AG20443 (cell line): ENCODE data around the gene ANO6.
"Not testable (repeated sequence)": the region's sequence is repeated elsewhere in the genome, so short reads cannot be mapped to it uniquely, and the experiment has no call there.

Experiments
- DNase-seq: peaks from one replicate; pipeline ENCODE4 v3.0.0; 2012; ENCODE audit warnings: low spot score, mixed read lengths

ANO6 gene

GRCh38 chr12:45236383-45236782, 20.5 kb downstream of the ANO6 start:
- not testable (repeated sequence) for DNase-seq

GRCh38 chr12:45242180-45242579, 26.3 kb downstream of the ANO6 start:
- no peak for DNase-seq

DNA sequence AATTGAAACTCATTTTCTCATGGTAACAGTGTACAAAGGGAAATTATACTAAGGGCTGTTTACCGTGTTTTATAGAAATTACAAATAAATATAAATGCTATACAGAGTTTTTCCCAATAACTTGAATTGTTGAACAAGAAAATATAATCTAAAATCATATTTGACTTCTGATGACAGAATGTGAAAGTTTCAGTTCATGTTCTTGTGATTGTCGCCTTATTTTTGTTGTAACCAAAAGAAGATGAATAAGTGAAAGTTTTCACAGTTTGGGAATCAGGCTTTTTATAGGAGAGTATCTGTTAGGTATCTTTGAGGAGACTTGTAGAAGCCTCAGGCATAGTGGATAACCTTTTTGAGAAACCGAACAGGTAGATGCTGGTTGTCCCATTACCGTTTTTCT, 28.1 kb downstream of the ANO6 start:
- DNase-seq, result no peak

GRCh38 chr12:45244561-45245343, 28.9 kb downstream of the ANO6 start:
- DNase-seq, result peak; percentile 70

- DNase-seq, result no peak
Measured at GRCh38 chr12:45246236-45246635, 30.3 kb downstream of the ANO6 start.

GRCh38 chr12:45247589-45247988, 31.7 kb downstream of the ANO6 start:
- DNase-seq, result no peak

- no peak for DNase-seq
Measured at GRCh38 chr12:45248095-45248494, 32.2 kb downstream of the ANO6 start.

GRCh38 chr12:45254254-45254653, 38.4 kb downstream of the ANO6 start:
- DNase-seq, result no peak

- no peak for DNase-seq
Measured at GRCh38 chr12:45256721-45257120, 40.8 kb downstream of the ANO6 start.

GRCh38 chr12:45257185-45257930, 41.5 kb downstream of the ANO6 start:
- DNase-seq, result no peak

- peak; percentile 50 for DNase-seq
Measured at GRCh38 chr12:45259675-45260074, 43.8 kb downstream of the ANO6 start.

- peak; percentile 16 for DNase-seq
Measured at GRCh38 chr12:45260104-45260815, 44.4 kb downstream of the ANO6 start.

- no peak for DNase-seq
Measured at GRCh38 chr12:45260854-45261253, 45.0 kb downstream of the ANO6 start.

DNA sequence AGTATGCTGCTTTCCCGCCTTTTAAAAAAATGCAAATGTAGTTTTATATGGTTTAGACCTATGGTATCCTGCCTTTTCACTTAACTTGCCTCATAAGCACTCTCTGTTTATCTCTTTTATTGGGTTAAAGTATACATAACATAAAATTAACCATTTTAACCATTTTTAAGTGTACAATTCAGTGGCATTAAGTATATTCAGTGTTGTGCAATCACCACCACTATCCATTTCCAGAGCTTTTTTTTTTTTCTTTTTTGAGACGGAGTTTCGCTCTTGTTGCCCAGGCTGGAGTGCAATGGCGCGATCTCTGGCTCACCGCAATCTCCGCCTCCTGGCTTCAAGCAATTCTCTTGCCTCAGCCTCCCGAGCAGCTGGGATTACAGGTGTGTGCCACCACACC, 46.3 kb downstream of the ANO6 start:
- not testable (repeated sequence) for DNase-seq

- no peak for DNase-seq
Measured at GRCh38 chr12:45263587-45263986, 47.7 kb downstream of the ANO6 start.

- peak; percentile 66 for DNase-seq
Measured at GRCh38 chr12:45268672-45269411, 52.9 kb downstream of the ANO6 start.

DNA sequence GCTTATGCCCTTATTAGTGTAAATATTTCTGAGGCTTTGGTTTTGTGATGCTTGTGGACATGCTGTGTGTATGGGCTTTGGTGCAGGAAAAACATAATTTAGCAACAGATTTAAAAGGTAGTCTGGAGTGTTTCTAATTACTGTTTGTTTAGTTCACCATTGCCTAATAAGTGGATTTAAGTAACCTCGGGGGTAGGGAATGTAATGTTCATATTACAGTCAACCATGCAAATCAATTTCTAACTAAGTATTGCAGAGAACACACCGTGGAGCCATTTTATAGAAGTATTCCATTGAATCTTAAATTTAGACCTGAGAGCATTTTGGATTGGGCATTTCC, 53.5 kb downstream of the ANO6 start:
- DNase-seq, result no peak

GRCh38 chr12:45270951-45271350, 55.1 kb downstream of the ANO6 start:
- DNase-seq, result no peak

- DNase-seq, result peak; percentile 90
Measured at GRCh38 chr12:45273717-45274271, 57.9 kb downstream of the ANO6 start.

GRCh38 chr12:45276154-45276755, 60.4 kb downstream of the ANO6 start:
- no peak for DNase-seq

- no peak for DNase-seq
Measured at GRCh38 chr12:45278447-45278846, 62.6 kb downstream of the ANO6 start.
